Measurements from ENCODE around the gene TUBB1. TPM values are rescaled to one million over a fixed set of nuclear protein-coding genes. Genes with fewer than 3 reads are reported as not detected.
"Not testable (repeated sequence)": the region's sequence is repeated elsewhere in the genome, so short reads cannot be mapped to it uniquely, and the experiment has no call there.

Gene TUBB1
- total RNA-seq, 3 donors from 2014 or later = not detected

DNA sequence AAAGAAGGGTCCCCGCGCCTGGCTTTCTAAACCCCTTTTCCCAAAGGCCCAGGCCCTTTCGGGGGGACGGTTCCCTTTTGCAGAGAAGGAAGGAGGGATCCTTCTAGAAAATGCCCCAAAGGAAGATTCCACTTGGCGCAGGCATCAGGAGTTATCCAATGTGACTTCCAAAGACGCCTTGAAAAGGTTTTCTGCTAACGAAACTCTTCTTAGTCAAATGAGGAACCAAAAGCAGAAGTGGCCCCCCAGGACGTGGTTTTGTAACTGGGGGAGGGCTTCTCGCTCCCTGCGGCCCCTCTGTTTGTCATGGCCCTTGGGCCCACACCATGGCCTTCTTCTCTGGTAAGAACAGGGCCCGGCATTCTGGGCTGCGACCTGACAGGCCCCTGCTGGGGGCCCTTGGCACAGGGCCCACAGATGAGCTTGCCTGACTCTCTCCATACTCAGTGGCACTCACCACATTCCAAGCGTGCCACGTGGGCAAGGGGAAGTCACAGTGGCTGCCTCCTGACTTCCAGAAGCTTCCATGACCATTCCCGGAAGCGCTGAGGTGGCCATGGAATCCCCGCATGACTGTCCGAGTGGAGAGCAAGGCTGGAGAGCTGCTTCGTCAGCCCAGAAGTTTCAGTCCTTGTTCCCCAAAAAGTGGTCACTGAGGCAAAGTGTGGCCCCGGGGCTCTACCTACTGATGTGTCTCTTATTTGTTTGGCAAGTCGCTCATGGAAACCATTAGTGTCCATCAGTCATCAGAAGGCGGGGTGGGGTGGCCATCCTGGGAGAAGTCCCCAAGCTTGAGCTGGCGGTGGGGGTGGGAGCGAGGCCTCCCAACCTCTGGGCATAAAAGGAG, 11.3 kb upstream of the TUBB1 start:
- TF ChIP-seq, protein P1, sequence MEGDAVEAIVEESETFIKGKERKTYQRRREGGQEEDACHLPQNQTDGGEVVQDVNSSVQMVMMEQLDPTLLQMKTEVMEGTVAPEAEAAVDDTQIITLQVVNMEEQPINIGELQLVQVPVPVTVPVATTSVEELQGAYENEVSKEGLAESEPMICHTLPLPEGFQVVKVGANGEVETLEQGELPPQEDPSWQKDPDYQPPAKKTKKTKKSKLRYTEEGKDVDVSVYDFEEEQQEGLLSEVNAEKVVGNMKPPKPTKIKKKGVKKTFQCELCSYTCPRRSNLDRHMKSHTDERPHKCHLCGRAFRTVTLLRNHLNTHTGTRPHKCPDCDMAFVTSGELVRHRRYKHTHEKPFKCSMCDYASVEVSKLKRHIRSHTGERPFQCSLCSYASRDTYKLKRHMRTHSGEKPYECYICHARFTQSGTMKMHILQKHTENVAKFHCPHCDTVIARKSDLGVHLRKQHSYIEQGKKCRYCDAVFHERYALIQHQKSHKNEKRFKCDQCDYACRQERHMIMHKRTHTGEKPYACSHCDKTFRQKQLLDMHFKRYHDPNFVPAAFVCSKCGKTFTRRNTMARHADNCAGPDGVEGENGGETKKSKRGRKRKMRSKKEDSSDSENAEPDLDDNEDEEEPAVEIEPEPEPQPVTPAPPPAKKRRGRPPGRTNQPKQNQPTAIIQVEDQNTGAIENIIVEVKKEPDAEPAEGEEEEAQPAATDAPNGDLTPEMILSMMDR (IDR thresholded peaks at IDR 0.05) = no peak
- intact Hi-C loops (cut with DNase I, micrococcal nuclease) = no loop called here
- Histone ChIP-seq H3K4me3 (no peak overlapping the region), H3K36me3 (ENCODE audit: low read depth) (no peaks in the 10 kb centered on the region), H3K4me1 (ENCODE audit: low read depth) (peaks cover 32% of the 10 kb centered on the region), H3K9me3 (no peaks in the 10 kb centered on the region)
- ATAC-seq (no peak), DNase-seq (peak; percentile 60 to 75 (median 62))

DNA sequence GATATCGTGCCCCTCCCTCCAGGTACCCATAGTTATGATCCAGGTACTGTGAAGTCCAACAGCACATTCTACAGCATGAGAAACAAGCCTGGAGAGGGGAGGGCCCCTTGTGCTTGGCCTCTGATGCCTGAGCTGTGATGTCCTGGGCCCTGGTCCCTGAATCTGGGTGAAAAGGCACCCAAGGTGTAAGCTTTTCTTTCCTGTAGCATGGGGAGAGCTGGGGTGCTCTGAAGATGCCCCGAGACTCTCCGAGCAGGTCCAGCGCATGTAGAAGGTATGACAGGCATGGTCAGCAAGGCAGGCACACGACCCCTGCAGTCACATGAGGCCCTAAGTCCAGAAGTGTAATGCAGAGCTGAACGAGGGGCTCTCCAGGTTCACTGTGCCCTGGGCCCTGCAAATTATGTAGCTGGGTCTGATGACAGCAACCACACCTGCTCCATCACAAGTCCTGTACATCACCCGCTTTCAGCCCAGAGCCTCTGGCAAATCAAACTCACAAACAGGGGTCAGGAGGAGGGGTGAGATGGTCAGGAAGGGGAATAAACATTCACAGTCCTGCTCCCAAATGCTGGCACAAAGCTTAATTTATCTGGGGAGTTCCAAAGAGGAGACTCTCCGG, 10.4 kb upstream of the TUBB1 start:
- intact Hi-C loops (cut with DNase I, micrococcal nuclease) = no loop called here
- no peaks in the 10 kb centered on the region for H3K36me3 ChIP-seq (ENCODE audit: low read depth)
- no peak overlapping the region for H3K4me3 ChIP-seq
- H3K9me3 ChIP-seq = no peaks in the 10 kb centered on the region
- TF ChIP-seq, protein P1 (IDR thresholded peaks at IDR 0.05) = no peak
- H3K4me1 ChIP-seq (ENCODE audit: low read depth) = peaks cover 24% of the 10 kb centered on the region
- ATAC-seq = no peak
- DNase-seq = no peak

DNA sequence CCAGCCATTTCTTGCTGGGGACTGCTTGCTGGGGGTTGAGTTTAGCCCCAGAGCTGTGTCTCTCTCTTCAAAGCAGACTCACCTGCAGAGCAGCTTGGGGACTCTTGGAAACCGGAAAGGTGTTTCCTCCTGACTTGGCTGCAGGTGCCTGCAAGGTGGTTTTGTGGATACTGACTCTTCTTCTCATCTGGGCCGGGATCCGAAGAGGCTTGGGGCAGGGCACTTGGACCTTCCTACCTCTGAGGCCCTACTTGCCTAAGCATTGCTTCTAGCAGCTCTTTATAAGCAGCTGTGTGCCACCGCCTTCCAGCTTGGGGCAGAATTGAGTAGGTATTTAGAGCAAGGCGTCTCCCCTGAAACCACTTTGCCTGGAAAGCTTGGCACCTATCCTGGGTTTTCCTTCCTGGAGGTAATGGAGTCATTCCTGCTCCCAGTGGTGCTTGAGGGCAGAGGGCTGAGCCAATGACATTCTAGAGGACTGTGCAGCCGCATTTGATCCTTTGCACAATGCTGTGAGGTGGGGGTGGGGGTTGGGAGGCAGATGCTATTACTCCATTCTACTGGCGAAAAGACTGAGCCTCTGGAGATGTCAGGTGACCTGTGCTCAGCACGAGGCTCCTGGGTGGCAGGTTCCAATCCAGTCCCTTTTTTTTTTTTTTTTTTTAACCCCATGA, 8.8 kb upstream of the TUBB1 start:
- no peaks in the 10 kb centered on the region for H3K9me3 ChIP-seq
- H3K4me1 ChIP-seq (ENCODE audit: low read depth) = peaks cover 8% of the 10 kb centered on the region
- ATAC-seq (peak; percentile 19), DNase-seq (peak in 1 of 3 donors; percentile 59)
- no peak overlapping the region for H3K4me3 ChIP-seq
- intact Hi-C loops (cut with DNase I, micrococcal nuclease) = no loop called here
- no peaks in the 10 kb centered on the region for H3K36me3 ChIP-seq (ENCODE audit: low read depth)
- TF ChIP-seq, protein P1 (IDR thresholded peaks at IDR 0.05) = no peak

DNA sequence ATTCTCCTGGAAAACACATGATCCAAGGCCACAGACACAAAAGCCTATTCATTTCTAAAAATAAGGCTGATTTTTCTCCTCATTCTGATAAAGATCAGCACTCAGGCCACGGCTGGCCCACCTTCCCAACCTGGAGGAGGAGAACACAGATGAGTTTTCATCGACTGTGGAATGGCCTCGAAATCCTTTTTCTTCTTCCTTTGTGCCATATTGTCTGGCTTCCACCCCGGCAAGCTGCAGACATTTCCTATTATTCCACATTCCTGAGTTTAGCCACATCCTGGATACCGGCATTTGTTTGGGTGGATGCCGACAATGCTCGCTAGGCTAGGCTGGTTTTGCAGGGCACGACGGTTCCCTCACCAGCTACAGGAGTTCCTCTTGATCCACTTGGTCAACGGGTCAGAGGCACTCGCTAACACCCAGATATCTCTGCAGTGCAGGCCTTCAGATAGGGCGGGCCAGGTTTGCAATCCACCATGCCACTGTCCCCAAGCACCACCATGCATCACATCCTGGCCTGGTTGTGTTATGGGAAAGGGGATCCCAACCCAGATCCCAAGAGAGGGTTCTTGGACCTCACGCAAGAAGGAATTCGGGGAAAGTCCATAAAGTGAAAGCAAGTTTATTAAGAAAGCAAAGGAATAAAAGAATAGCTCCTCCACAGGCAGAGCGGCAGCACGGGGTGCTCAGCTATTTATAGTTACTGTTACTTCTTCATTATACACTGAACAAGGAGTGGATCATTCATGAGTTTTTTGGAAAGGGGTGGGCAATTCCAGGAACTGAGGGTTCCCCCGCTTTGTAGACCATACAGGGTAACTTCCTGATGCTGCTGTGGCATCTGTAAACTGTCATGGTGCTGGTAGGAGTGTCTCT, 8.0 kb upstream of the TUBB1 start:
- intact Hi-C loops (cut with DNase I, micrococcal nuclease) = no loop called here
- H3K36me3 ChIP-seq (ENCODE audit: low read depth) = no peaks in the 10 kb centered on the region
- ATAC-seq = no peak
- H3K9me3 ChIP-seq = no peaks in the 10 kb centered on the region
- H3K4me1 ChIP-seq (ENCODE audit: low read depth) = peaks cover under 1% of the 10 kb centered on the region
- no peak for DNase-seq
- TF ChIP-seq, protein P1 (IDR thresholded peaks at IDR 0.05) = no peak
- H3K4me3 ChIP-seq = no peak overlapping the region

DNA sequence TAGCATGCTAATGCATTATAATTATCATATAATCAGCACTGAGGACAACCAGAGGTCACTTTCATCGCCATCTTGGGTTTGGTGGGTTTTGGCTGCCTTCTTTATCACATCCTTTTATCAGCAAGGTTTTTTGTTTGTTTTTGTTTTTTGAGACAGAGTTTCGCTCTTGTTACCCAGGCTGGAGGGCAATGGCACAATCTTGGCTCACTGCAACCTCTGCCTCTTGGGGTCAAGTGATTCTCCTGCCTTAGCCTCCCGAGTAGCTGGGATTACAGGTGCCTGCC, 7.4 kb upstream of the TUBB1 start:
- H3K4me1 ChIP-seq (ENCODE audit: low read depth); DNase-seq; H3K36me3 ChIP-seq (ENCODE audit: low read depth); H3K4me3 ChIP-seq; intact Hi-C loops (cut with DNase I, micrococcal nuclease); ATAC-seq; H3K9me3 ChIP-seq: not testable (repeated sequence)

Measured in mucosa of descending colon (tissue), 3 donors.